Measurements from ENCODE around the gene MARK2.

Gene MARK2

GRCh38 chr11:63838678-63839507, at the start of gene MARK2:
Gene MARK2 (plus strand): TSS chr11:63839110. CDS start chr11:63839507, 397 bp downstream.
- no peak for TF ChIP-seq CTCF (IDR thresholded peaks at IDR 0.05; ENCODE audit: low read depth, low read length)
- peak within 1 kb of the TSS; percentile 74 for H3K4me3 ChIP-seq (ENCODE audit: low read depth, low read length)

DNA sequence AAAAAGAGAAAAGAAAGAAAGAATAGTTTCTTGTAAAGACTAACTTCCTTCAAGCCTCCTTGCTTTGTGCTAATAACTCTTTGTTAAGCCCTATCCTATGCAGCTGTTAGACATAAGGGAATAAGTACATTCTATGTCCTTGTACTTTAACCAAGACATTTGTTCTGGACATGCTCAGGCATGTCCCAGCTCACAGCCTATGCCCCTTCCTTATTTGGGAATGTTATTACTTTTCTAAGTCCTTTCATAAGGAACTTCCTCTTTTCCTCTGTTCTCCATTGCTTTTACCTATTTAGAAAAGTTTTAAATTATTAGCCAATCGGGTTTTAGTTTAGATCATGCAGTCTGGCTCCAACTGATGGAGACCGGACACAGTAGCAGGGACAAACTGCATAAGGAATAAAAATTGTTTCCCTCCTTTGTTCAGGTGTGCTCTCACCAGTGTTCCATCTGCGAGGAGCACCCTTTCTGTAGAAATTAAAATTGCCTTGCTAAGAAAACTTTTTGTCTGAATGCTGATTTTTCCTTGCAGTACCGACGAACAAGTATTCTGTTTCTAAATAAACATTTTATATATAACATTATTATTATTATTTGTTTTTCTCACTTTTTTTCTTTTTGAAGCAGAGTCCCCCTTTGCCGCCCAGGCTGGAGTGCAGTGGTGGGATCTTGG, 47.3 kb upstream of the MARK2 start:
- H3K4me3 ChIP-seq (ENCODE audit: low read depth, low read length), result no peak overlapping the region

GRCh38 chr11:63793161-63793560, 45.7 kb upstream of the MARK2 start:
- no peak for TF ChIP-seq CTCF (IDR thresholded peaks at IDR 0.05; ENCODE audit: low read depth, low read length)
- H3K4me3 ChIP-seq (ENCODE audit: low read depth, low read length), result no peak overlapping the region

More for the DNA sequence above, 47.3 kb upstream of the MARK2 start:
- no peak for TF ChIP-seq CTCF (IDR thresholded peaks at IDR 0.05; ENCODE audit: low read depth, low read length)

GRCh38 chr11:63795066-63795465, 43.8 kb upstream of the MARK2 start:
- TF ChIP-seq CTCF (IDR thresholded peaks at IDR 0.05; ENCODE audit: low read depth, low read length), result no peak
- no peak overlapping the region for H3K4me3 ChIP-seq (ENCODE audit: low read depth, low read length)

GRCh38 chr11:63800921-63801320, 38.0 kb upstream of the MARK2 start:
- no peak for TF ChIP-seq CTCF (IDR thresholded peaks at IDR 0.05; ENCODE audit: low read depth, low read length)
- H3K4me3 ChIP-seq (ENCODE audit: low read depth, low read length), result no peak overlapping the region

DNA sequence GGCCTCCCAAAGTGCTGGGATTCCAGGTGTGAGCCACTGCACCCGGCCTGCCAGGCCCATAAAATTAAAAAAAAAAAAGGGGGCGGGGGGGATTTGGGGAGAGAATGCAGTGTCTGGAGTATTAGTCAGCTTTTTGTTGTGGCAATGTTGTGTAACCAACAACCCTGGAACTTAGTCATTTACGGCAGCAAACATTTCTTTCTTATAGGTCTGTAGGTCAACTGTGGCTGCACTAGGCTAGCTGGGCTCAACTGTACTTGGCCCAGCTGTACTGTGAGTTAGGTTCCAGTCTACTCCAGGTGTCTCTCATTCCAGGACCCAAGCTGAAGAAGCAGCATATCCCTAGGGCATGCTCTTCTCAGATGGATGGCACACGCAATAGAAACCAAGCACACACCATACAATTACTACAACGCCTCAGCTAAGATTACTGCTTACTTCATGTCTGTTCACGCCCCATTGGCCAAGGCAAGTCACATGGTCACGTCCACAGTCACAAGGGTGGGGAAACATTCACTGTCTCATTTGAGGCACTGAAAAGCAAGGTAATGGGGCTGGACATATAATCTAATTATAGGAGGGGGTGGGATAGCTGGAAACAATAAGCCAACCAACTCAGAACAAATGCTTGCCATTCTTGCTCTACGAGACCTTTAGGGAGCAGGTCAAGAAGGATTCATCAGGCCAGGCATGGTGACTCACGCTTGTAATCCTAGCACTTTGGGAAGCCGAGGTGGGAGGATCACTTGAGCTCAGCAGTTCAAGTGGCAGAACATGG, 36.1 kb upstream of the MARK2 start:
- no peak for TF ChIP-seq CTCF (IDR thresholded peaks at IDR 0.05; ENCODE audit: low read depth, low read length)
- H3K4me3 ChIP-seq (ENCODE audit: low read depth, low read length), result no peak overlapping the region
